Astrocyte (in vitro differentiated cells and primary cell): ENCODE data around the gene UBE2V1. TPM values are rescaled to one million over a fixed set of nuclear protein-coding genes. Genes with fewer than 3 reads are reported as not detected.
A peak's percentile ranks its signal among the peaks of the same experiment; 100 is the strongest.

Source experiments
- DNase-seq: peaks from one replicate; pipeline ENCODE4 v3.0.0-alpha.2; 2010; ENCODE audit warnings: low read depth
- FAIRE-seq: peaks from 2 replicates; lab custom pipeline; 2011; peaks lifted over from hg19 to GRCh38; lab: Jason Lieb, UNC
- H2AFZ ChIP-seq: 2 replicates; pipeline ENCODE4 v1.6.0; 2012; ENCODE audit warnings: low read depth, low read length, inconsistent platforms
- H3K27ac ChIP-seq: 2 replicates; pipeline ENCODE4 v1.5.1; 2011; ENCODE audit warnings: low read depth, low read length, inconsistent platforms
- H3K27me3 ChIP-seq: 2 replicates; pipeline ENCODE4 v1.6.0; 2011; ENCODE audit warnings: low read length, inconsistent platforms; ENCODE audit not compliant: insufficient read depth
- H3K36me3 ChIP-seq: 2 replicates; pipeline ENCODE4 v1.5.1; 2011; ENCODE audit warnings: low read length, inconsistent platforms; ENCODE audit not compliant: insufficient read depth
- H3K4me1 ChIP-seq: 2 replicates; pipeline ENCODE4 v1.5.1; 2011; ENCODE audit warnings: low read length, inconsistent platforms; ENCODE audit not compliant: insufficient read depth
- H3K4me2 ChIP-seq: 2 replicates; pipeline ENCODE4 v1.6.0; 2012; ENCODE audit warnings: low read length, inconsistent platforms
- H3K4me3 ChIP-seq: 2 replicates; pipeline ENCODE4 v1.5.1; 2011; ENCODE audit warnings: low read depth, mild to moderate bottlenecking, low read length, inconsistent platforms; ENCODE audit not compliant: insufficient read depth
- H3K79me2 ChIP-seq: 2 replicates; pipeline ENCODE4 v1.6.0; 2012; ENCODE audit warnings: mild to moderate bottlenecking, low read length, inconsistent platforms; ENCODE audit not compliant: insufficient read depth
- H3K9ac ChIP-seq: 2 replicates; pipeline ENCODE4 v1.6.0; 2012; ENCODE audit warnings: mild to moderate bottlenecking, low read length, inconsistent platforms
- H3K9me3 ChIP-seq: 2 replicates; pipeline ENCODE4 v1.5.1; 2012; ENCODE audit warnings: low read depth, mild to moderate bottlenecking, low read length, inconsistent platforms; ENCODE audit not compliant: insufficient read depth
- H4K20me1 ChIP-seq: 2 replicates; pipeline ENCODE4 v1.6.0; 2012; ENCODE audit warnings: low read length, inconsistent platforms; ENCODE audit not compliant: insufficient read depth
- H3K27ac Mint-ChIP-seq: one replicate; pipeline ENCODE4 v1.8.0; 2021; ENCODE audit warnings: mild to moderate bottlenecking, mixed read lengths; ENCODE audit not compliant: unreplicated experiment
- H3K27me3 Mint-ChIP-seq: one replicate; pipeline ENCODE4 v1.8.0; 2021; ENCODE audit warnings: low read depth, mixed read lengths; ENCODE audit not compliant: unreplicated experiment
- H3K36me3 Mint-ChIP-seq: one replicate; pipeline ENCODE4 v1.8.0; 2021; ENCODE audit warnings: low read depth, mixed read lengths; ENCODE audit not compliant: unreplicated experiment
- H3K4me1 Mint-ChIP-seq: one replicate; pipeline ENCODE4 v1.8.0; 2021; ENCODE audit warnings: low read depth, mixed read lengths; ENCODE audit not compliant: unreplicated experiment
- H3K4me3 Mint-ChIP-seq: one replicate; pipeline ENCODE4 v1.8.0; 2021; ENCODE audit warnings: mild to moderate bottlenecking, moderate library complexity, mixed read lengths; ENCODE audit not compliant: unreplicated experiment
- H3K9me3 Mint-ChIP-seq: one replicate; pipeline ENCODE4 v1.8.0; 2021; ENCODE audit warnings: mild to moderate bottlenecking, mixed read lengths; ENCODE audit not compliant: unreplicated experiment
- EZH2 ChIP-seq: IDR thresholded peaks from 2 replicates; pipeline ENCODE4 v1.6.1; 2012; ENCODE audit warnings: mild to moderate bottlenecking, low read length, inconsistent platforms; ENCODE audit not compliant: insufficient read depth
- total RNA-seq: library from RNA; stranded (reverse); gene quantifications from 2 replicates; pipeline ENCODE4 v1.2.1, GENCODE V29; 2021
- TF ChIP-seq, protein P1 (sequence below): IDR thresholded peaks from 2 replicates; pipeline ENCODE4 v1.5.1; 2011; ENCODE audit warnings: low read depth, mild to moderate bottlenecking, inconsistent platforms, low read length, moderate library complexity; ENCODE audit not compliant: insufficient read depth

UBE2V1 gene
- total RNA-seq, 1 donor from 2014 or later = 139 TPM

DNA sequence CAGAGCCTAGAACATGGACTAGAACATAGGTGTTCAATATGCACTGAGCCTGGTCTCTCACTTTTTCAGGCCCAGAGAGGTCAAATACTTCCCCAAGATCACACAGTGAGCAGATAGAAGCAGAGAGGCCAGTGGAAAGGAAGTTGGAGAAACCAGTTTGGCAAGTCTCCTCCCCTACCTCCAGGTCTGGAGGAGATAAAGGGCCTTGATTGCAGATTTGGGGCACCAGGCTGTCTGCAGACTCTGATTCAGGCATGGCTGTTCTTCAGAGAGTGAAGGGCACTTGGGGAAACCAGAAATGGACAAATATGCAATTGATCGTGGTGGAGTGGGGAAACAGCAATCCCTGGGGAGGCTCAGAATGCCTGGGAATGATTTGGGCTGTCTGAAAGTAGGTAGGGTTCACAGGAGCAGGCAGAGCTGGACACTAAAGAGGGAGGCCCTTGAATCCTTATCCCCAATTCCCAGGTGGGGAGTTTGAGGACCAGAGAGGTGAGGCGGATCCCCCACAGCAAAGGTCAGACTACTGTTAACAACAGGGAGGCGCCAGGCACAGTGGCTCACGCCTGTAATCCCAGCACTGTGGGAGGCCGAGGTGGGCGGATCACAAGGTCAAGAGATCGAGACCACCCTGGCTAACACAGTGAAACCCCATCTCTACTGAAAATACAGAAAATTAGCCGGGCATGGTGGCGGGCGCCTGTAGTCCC, 38.2 kb upstream of the UBE2V1 start:
- Mint-ChIP-seq H3K27me3 (no peaks in the 10 kb centered on the region), H3K4me1 (peaks cover 32% of the 10 kb centered on the region), H3K9me3 (peaks cover 2% of the 10 kb centered on the region), H3K27ac (peak overlapping the region; percentile 29), H3K4me3 (peak overlapping the region; percentile 95), H3K36me3 (peaks cover 14% of the 10 kb centered on the region)
- Histone ChIP-seq H3K4me2 (peak overlapping the region; percentile 98), H3K27me3 (no peaks in the 10 kb centered on the region), H4K20me1 (peaks cover 44% of the 10 kb centered on the region), H3K4me1 (peaks cover 53% of the 10 kb centered on the region), H3K9me3 (no peaks in the 10 kb centered on the region), H3K9ac (peak overlapping the region; percentile 33), H3K36me3 (peaks cover 7% of the 10 kb centered on the region), H2AFZ (no peak overlapping the region), H3K79me2 (peaks cover 77% of the 10 kb centered on the region), H3K4me3 (no peak overlapping the region), H3K27ac (no peak overlapping the region)
- TF ChIP-seq, protein P1, sequence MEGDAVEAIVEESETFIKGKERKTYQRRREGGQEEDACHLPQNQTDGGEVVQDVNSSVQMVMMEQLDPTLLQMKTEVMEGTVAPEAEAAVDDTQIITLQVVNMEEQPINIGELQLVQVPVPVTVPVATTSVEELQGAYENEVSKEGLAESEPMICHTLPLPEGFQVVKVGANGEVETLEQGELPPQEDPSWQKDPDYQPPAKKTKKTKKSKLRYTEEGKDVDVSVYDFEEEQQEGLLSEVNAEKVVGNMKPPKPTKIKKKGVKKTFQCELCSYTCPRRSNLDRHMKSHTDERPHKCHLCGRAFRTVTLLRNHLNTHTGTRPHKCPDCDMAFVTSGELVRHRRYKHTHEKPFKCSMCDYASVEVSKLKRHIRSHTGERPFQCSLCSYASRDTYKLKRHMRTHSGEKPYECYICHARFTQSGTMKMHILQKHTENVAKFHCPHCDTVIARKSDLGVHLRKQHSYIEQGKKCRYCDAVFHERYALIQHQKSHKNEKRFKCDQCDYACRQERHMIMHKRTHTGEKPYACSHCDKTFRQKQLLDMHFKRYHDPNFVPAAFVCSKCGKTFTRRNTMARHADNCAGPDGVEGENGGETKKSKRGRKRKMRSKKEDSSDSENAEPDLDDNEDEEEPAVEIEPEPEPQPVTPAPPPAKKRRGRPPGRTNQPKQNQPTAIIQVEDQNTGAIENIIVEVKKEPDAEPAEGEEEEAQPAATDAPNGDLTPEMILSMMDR = no peak
- TF ChIP-seq EZH2 = no peak
- FAIRE-seq (no peak), DNase-seq (no peak)

DNA sequence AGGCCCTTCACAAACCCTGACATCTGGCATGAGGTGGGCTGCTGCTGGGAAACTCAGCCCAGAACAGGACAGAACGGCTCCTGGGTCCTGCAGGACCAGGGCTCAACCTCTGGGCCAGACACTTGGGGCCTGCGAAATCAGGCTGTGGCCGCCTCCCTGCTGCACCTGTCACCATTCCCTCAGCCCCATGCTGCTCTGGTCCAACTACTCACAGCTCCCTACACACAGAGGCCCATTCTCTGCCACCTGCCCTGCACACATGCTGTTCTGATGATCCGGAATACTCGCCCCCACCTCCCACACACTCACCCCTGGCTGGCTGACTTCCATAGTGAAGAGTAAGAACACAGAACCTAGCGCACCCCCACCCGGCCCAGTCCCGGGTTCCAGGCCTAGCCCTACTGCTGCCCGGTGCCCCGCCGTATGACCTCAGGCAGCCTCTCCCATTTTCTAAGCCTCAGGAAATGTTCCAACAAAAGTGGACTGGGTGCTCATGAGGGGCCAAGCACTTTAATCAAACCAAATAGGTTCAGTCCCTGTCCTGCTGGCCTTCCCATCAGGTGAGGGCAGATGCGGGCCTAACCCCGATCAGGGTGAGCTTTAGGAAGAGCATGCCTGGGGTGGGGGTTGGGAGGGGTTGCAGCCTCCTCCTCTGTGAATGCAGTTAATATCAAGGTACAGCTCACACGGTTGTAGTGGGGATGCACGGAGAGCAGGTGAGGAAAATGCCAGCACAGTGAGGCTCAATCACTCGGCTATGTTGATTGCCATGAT, 36.7 kb upstream of the UBE2V1 start:
- peaks cover 88% of the 10 kb centered on the region for H3K79me2 ChIP-seq
- peaks cover 62% of the 10 kb centered on the region for H3K4me1 ChIP-seq
- FAIRE-seq (no peak), DNase-seq (no peak)
- H3K27ac ChIP-seq = no peak overlapping the region
- H3K36me3 ChIP-seq = peaks cover 7% of the 10 kb centered on the region
- H3K4me3 ChIP-seq = no peak overlapping the region
- peaks cover 44% of the 10 kb centered on the region for H4K20me1 ChIP-seq
- no peak overlapping the region for H3K27ac Mint-ChIP-seq
- no peak overlapping the region for H2AFZ ChIP-seq
- H3K9me3 Mint-ChIP-seq = peaks cover 2% of the 10 kb centered on the region
- no peaks in the 10 kb centered on the region for H3K9me3 ChIP-seq
- H3K27me3 Mint-ChIP-seq = no peaks in the 10 kb centered on the region
- H3K36me3 Mint-ChIP-seq = peaks cover 16% of the 10 kb centered on the region
- H3K4me3 Mint-ChIP-seq = peak overlapping the region; percentile 77
- H3K9ac ChIP-seq = peak overlapping the region; percentile 5
- H3K27me3 ChIP-seq = no peaks in the 10 kb centered on the region
- peak overlapping the region; percentile 47 for H3K4me2 ChIP-seq
- TF ChIP-seq EZH2 = no peak
- TF ChIP-seq, protein P1 = no peak
- H3K4me1 Mint-ChIP-seq = peaks cover 37% of the 10 kb centered on the region
